Erythroblast (primary cell): ENCODE data around the gene FOXK1.

ENCODE experiments used
- DNase-seq, 2 experiments: peaks; one replicate each; lab custom pipeline; 2025; lab: John Stamatoyannopoulos, UW
- GATA1 ChIP-seq: IDR thresholded peaks from 2 replicates; pipeline ENCODE4 v1.6.1; 2011; ENCODE audit warnings: low read depth, mild to moderate bottlenecking, control low read depth, low read length, moderate library complexity
- POLR2A ChIP-seq: IDR thresholded peaks from 2 replicates; pipeline ENCODE4 v1.6.1; 2011; ENCODE audit warnings: mild to moderate bottlenecking, low read length

FOXK1 gene

DNA sequence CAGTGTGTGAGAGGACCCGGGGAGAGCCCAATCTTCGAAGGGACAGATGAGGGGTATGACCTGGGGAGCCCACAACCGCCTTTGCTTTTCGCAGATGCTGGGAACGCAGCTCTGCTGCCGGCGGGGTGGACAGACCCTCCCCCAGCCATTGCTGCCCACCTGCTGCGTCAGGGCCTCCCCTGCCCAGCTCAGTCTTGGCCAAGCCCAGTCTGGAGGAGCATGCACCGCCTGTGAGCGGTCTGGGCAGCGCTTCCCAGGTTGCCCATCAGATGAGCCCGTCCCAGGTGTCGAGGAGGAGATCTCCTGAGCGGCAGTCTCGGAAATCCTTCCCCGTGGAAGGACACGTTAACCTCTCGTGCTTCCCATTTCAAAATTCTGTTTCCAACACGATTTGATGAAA lies 76.0 kb downstream of the FOXK1 start:
- no peak for TF ChIP-seq POLR2A
- no peak for TF ChIP-seq GATA1
- no peak for DNase-seq

DNA sequence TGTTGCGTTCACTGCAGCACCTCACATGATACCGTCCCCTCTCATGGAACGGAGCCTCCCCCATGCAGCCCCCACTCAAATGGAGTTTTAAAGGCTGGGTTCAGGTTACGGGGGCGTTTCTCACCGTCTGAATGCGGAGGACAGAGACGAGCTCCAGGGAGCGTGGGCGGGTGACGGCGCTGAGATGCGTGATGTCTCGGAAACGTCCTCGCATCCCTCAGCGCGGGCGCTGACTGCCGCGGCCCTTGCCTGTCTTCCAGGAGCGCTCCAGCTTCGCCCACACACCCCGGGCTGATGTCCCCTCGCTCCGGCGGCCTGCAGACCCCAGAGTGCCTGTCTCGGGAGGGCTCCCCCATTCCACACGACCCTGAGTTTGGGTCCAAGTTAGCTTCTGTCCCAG lies 76.7 kb downstream of the FOXK1 start:
- TF ChIP-seq POLR2A, result no peak
- no peak for TF ChIP-seq GATA1
- DNase-seq, result no peak

DNA sequence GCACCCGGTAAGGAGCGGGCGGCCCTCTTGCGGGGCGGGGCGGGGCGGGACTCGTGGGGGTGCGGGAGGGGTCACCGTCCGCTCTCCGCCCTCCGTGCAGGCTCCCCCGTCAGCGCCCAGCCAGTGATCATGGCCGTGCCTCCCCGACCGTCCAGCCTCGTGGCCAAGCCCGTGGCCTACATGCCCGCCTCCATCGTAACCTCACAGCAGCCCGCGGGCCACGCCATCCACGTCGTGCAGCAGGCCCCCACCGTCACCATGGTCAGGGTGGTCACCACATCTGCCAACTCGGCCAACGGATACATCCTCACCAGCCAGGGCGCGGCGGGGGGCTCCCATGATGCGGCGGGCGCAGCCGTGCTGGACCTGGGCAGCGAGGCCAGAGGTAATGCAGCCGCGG lies 77.1 kb downstream of the FOXK1 start:
- DNase-seq, result no peak
- TF ChIP-seq POLR2A (no peak), GATA1 (no peak)

DNA sequence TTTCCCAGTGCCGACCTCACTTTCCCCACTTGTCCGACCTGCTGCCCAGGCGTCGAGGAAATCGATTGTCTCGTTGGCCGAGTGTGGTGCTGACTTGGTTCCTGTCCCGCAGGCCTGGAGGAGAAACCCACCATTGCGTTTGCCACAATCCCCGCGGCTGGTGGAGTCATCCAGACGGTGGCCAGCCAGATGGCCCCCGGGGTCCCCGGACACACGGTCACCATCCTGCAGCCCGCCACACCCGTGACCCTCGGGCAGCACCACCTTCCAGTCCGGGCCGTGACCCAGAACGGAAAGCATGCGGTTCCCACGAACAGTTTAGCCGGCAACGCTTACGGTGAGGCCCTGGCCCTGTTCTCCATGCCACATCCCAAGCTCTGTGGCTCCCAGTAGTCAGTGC lies 78.9 kb downstream of the FOXK1 start:
- TF ChIP-seq POLR2A (no peak), GATA1 (no peak)
- no peak for DNase-seq

DNA sequence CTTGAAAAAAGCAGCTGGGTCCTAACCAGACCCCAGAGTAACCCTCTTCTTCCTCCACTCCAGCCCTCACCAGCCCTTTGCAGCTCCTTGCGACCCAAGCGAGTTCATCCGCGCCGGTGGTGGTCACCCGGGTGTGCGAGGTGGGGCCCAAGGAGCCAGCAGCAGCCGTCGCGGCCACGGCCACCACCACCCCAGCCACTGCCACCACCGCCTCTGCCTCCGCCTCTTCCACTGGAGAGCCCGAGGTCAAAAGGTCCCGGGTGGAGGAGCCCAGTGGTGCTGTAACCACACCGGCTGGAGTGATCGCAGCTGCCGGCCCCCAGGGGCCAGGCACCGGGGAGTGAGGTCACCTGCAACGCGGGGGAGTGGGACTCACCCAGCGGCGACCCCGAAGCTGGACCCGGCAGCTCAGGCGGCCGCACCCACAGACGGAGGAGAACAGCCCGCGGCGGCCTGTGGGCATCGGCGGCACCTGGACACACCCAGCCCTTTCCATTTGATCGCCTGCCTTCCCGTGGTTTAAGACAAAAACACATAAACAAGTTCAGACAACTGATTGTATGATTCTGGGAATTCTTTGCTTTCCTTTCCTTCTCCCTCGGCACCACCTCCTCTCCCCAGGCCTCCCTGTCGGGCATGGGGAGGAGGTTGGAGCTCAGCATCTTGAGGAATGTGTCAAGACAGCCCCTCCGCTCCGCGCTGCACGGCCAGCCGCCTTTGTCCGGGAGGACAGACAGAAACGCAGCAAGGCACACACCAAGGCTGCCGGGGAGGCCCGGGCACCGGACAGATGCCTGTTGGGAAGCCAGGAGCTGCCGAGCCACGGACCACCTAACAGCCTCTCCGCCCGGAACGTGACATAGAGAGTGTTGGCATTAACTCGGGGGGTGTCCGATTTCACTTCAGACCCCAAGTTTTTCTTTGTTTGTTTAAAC lies 80.3 kb downstream of the FOXK1 start:
- no peak for TF ChIP-seq POLR2A
- no peak for TF ChIP-seq GATA1

DNA sequence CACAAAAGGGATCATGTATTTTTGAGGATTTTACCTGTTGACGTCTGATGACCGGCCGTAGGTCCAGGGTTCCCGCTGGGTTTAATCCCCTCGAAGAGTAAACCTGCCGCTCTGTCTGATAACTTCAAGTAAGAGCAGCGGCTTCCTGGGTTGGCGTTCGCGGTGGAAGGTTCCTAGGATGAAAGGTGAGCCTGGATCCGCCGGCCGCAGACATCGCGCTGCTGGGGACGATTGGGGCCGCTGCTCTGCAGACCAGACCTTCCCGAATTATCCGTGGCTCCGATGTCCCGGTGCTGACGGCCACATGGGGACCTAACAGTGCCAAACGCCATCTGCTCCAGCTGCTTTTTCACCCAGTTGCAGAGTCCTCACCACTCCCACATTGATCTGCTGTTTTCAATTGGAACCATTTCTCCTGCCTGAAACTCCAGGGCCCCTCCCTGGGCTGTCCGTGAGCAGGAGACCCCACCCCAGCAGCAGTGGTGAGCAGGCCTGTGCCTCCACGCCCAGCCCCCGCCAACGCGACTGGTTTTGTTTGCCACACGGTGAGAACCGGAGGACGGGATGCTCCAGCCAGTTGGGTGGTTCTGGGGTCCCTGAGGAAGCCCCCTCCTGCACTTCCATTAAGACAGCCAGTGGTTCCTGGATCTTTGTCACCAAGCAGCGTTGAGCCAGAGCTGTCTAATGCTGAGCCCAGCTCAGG lies 81.1 kb downstream of the FOXK1 start:
- TF ChIP-seq GATA1 (no peak), POLR2A (no peak)
- DNase-seq, result no peak

More for the DNA sequence above, 80.3 kb downstream of the FOXK1 start:
- no peak for DNase-seq

DNA sequence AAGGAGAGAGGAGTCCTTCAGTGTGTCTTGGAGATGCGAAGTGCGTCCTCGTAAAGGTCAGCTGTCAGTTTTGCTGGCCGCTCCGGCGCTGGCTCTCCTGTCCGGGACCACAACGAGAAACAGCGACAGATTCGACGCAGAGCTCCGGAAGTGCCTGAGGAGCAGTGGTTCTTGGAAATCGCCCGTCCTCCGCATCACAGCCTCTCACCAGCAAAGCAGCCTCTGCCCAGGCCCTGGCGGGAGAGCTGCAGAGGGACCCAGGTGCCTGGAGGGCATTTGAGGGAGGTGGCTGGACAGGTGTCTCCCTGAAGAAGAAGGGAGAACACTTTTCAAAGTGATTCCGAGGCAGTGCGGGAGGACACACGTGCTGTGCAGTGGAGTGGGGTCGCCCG lies 81.7 kb downstream of the FOXK1 start:
- TF ChIP-seq POLR2A (no peak), GATA1 (no peak)
- no peak for DNase-seq

DNA sequence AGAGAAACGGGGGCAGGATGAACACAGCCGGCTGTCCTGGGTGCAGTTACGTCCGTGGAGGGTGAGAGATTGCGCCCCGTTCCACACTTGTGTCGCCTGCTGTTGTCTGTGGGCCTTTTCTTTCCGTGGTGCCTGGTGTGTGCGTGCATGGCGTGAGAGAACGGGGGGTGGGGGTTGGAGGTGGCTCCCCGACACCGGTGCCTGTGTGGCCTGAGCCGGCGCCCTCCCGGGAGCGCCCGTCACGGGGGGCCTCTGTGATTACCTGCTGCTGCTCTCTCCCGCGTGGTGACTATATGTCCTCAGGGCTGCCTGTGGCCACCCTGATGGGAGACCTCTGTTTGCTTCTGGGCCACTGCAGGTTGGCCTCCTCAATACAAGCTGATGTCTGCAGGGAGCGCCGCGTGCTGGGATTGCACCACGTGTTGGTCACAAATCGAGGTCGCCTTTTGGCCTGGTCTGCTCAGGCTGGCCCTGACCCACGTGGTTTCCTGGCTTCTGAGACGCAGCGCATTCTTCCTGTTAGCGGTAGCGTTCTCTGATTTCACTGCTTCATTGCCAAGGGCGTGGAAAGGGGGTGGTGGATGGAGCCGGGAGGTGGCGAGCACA lies 82.4 kb downstream of the FOXK1 start:
- no peak for TF ChIP-seq GATA1

DNA sequence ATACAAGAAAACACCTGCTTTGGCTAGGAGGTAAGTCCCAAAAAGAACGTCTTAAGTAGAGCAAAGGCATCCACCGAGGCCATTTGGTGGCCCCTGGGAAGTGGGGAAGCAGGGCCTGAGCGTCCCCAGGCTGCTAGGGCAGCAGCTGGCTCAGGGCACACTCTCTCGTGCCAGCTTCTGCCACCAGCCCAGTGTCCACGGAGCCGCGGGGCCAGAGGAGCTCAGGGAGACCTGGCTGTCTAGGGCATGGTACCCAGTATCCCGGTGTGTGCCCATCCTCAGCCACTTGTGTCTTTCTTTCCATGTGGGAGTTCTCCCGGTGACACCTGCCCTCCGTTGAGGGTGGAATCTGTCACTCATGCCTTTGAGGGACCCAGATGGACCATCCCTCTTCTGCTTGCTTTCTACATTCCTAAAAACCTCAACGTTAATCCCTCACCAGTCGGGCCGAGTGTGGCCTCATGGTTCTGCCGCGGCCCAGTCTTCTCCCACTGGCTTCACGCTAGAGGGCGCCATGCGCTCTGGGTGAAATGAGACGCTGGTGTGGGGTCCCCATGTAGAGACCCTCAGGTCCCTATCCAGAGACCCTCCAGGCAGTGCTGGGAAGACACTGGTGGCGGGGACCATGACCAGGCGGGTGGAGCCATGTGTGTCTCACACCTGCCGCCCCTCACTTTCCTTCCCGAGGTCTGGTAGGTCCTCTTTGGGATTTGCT lies 83.8 kb downstream of the FOXK1 start:
- no peak for DNase-seq
- no peak for TF ChIP-seq POLR2A
- TF ChIP-seq GATA1, result no peak

More for the DNA sequence above, 82.4 kb downstream of the FOXK1 start:
- no peak for DNase-seq

DNA sequence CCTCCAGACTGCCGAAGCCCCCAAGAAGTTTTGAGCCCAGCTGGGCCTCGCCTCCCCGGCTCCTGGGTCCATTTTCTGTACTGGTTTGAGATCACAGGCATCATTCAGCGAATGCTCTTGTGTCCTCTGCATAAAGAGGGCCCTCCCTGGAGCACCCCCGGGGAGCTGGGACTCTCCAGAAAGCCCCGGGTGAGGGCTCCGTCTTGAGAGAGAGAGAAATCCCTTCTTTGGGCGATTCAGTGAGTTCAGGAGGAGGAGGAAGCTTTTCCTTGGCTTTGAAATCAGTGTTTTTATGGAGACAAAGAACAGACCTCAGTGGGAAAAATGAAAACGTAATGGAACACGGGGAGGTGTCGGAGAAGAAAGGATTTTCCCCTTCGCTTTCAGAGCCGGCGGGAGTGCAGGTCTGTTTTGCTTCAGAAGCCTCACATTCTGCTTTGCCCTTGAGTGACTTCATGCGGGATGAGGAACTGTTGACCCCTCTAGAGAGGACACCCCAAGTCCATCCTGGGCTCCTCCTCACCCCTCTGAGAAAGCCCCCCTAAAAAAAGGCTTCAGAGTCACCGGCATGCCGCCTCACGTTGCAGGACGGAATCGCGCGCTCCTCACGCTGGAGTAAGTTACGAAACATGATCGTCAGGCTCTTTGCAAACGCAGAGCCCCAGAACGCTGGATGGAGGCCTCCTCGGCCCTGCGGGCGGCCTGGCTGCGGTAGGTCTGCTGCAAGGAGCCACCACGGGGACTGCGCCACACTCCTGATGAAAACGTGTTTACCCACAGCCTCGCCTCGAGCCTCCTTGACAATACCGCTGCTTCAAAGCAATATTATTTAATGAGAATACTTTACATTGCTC lies 84.8 kb downstream of the FOXK1 start:
- no peak for DNase-seq
- TF ChIP-seq GATA1 (no peak), POLR2A (no peak)

DNA sequence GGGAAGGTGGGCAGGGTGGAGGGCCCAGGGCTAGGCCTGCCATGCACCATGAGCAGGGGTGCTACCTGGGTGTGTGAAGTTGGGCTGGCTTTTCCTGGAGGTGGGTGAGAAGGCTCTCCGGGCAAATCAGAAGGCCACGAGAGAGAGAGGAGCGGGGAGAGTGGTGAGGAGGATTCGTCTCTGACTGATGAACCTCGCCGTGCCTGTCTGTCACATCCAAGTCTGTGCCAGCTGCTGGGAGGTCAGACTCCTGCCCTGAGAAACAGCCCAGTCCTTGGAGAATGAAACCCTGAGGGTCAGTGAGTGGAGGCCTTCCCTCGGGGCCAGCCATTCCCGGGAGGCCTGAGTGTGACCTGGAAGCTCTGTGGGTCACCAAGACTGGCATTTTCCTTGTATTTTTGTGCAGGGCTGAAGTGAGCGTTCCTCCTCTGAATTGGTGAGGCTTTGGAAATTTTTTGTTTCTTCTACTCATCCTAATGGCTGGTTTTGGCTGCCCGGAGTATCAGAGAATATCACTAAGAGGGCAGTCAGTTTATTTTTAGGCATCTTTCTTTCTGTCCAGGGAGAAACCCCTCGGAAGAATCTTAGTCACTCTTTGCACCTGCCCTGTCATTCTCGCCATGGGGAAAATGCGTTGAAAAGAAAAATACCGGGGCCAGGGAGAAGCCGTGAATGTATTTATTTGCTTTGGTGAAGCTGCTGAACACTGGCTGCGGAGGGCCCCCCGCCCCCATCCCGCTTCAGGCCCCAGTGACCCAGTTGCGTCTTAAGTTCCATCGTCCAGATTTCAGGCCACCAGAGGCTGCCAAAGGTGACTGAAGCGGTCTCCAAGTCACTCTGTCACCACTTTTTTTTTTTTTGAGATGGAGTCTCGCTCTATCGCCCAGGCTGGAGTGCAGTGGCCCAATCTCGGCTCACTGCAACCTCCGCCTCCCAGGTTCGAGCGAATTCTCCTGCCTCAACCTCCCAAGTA lies 86.8 kb downstream of the FOXK1 start:
- no peak for DNase-seq
- TF ChIP-seq POLR2A (no peak), GATA1 (no peak)
